ENCODE data around the gene DCBLD1. TPM values are rescaled to one million over a fixed set of nuclear protein-coding genes. Genes with fewer than 3 reads are reported as not detected.

DCBLD1 gene
- total and polyA plus RNA-seq, 2 of the 13 experiments (the other 11 are each of a cell fraction or from before 2014, with no cell fraction given), result 23.2 to 41.5 TPM

- TF ChIP-seq, protein P1, sequence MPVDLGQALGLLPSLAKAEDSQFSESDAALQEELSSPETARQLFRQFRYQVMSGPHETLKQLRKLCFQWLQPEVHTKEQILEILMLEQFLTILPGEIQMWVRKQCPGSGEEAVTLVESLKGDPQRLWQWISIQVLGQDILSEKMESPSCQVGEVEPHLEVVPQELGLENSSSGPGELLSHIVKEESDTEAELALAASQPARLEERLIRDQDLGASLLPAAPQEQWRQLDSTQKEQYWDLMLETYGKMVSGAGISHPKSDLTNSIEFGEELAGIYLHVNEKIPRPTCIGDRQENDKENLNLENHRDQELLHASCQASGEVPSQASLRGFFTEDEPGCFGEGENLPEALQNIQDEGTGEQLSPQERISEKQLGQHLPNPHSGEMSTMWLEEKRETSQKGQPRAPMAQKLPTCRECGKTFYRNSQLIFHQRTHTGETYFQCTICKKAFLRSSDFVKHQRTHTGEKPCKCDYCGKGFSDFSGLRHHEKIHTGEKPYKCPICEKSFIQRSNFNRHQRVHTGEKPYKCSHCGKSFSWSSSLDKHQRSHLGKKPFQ (CRISPR knock-in tag; IDR thresholded peaks at IDR 0.05; ENCODE audit: insufficient replicate concordance), result no peak
- TF ChIP-seq ZNF513 (CRISPR knock-in tag; conservative IDR thresholded peaks at IDR 0.05), result no peak
- no peak for TF ChIP-seq ZNF354B (CRISPR knock-in tag; IDR thresholded peaks at IDR 0.05)
These were observed 1.1 kb upstream of the DCBLD1 start (continued) for GRCh38 chr6:117481278-117481925.

DNA sequence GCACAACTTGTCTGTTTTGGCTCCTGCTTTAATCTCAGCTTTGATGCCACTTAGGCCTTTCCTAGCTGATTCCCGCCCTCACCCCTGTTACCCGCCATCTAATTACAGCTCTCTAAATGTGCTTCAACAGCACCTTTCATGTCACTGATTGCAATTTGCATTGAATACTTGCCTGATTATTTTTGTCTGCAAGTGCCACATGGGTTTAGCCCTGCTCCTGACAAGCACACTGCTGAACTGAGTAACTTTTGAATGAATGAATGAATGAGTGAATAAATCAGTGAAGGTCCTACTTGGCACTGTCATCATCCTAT lies 591 bp upstream of the DCBLD1 start:
- H3K9ac ChIP-seq (ENCODE audit: insufficient read depth, low read depth, low read length), result peak overlapping the region; percentile 88
- peak overlapping the region; percentile 55 for H2AFZ ChIP-seq (ENCODE audit: low read length)
- H3K79me2 ChIP-seq (ENCODE audit: insufficient read depth, low read length), result peaks cover 36% of the 10 kb centered on the region
- no peaks in the 10 kb centered on the region for H4K20me1 ChIP-seq (ENCODE audit: insufficient read depth, low read length)
- peak overlapping the region; percentile 91 for H3K27ac ChIP-seq (ENCODE audit: extremely low read length, insufficient read depth, low read length)
- intact Hi-C loops (cut with micrococcal nuclease; ENCODE audit: unreplicated experiment) (loop anchor here (1.0 to 10.0 kb wide), 4 partner anchors 25 to 1227 kb away; partner anchors contain the start of genes GOPC and TSPYL4), in situ Hi-C loops (cut with HindIII; ENCODE audit: extremely low pct_ligation_motif_present, low pct_unique_long_range_greater_than_20kb) (loop anchor here (5.0 kb wide), 1 partner anchor 65 kb away; no protein-coding TSS in a partner anchor)
- H3K4me1 ChIP-seq (ENCODE audit: insufficient read depth, low read length), result peaks cover 81% of the 10 kb centered on the region
- POLR2A ChIA-PET, result interaction anchor here (0.7 to 6.4 kb wide), 4 partner anchors 63 to 120 kb away, joined by 3 to 64 read pairs (median 7); partner anchors contain the start of gene GOPC
- TSS peak; percentile 80 for BruUV-seq (replicated peaks)
- 4% methylated on average over 2 of the region's 2 CpGs for WGBS (ENCODE audit: low lambda C conversion rate)
- H3K36me3 ChIP-seq (replicated peaks in 1 of 2; ENCODE audit: control insufficient read depth in 1 of 2, insufficient read depth in 2 of 2, low read length in 2 of 2), result peaks cover 2 to 6% of the 10 kb centered on the region in 2 experiments; a peak in 2 of 5 replicates
- H3K4me2 ChIP-seq (ENCODE audit: low read depth, low read length), result peak overlapping the region; percentile 99
- no peaks in the 10 kb centered on the region for H3K9me3 ChIP-seq (ENCODE audit: low read length)
- FAIRE-seq (no peak), DNase-seq (ENCODE audit: low spot score) (no peak), ATAC-seq (no peak)
- CTCF ChIA-PET (ENCODE audit: low intra/inter-chr PET ratio, low total read pairs), result interaction anchor here (1.4 kb wide), 1 partner anchor 74 kb away, joined by 6 read pairs; no protein-coding TSS in a partner anchor
- H3K4me3 ChIP-seq (replicated peaks in 1 of 3; ENCODE audit: insufficient read depth in 1 of 3, low read depth in 2 of 3, low read length in 3 of 3), result peak overlapping the region; percentile 86 to 92 (median 91)
- H3K27me3 ChIP-seq (ENCODE audit: control insufficient read depth in 1 of 2, insufficient read depth in 2 of 2, low read length in 2 of 2), result no peaks in the 10 kb centered on the region; a peak in 1 of 5 replicates
- TF ChIP-seq ZNF207 (IDR thresholded peaks at IDR 0.05; ENCODE audit: borderline replicate concordance) (no peak), ZNF275 (CRISPR knock-in tag; IDR thresholded peaks at IDR 0.05; ENCODE audit: borderline replicate concordance) (no peak), SNAPC2 (CRISPR knock-in tag; IDR thresholded peaks at IDR 0.05) (no peak), JUN (CRISPR knock-in tag; IDR thresholded peaks at IDR 0.05) (no peak), CHD4 (IDR thresholded peaks at IDR 0.05; ENCODE audit: borderline replicate concordance, low read length) (no peak; the same call in 1 of the 2 replicates), RORA (CRISPR knock-in tag; IDR thresholded peaks at IDR 0.05) (no peak), FOXM1 (CRISPR knock-in tag; IDR thresholded peaks at IDR 0.05) (no peak), PHF5A (CRISPR knock-in tag; IDR thresholded peaks at IDR 0.05; ENCODE audit: low read depth, unreplicated experiment) (no peak), PBX2 (CRISPR knock-in tag; IDR thresholded peaks at IDR 0.05) (no peak), MIER3 (CRISPR knock-in tag; IDR thresholded peaks at IDR 0.05; ENCODE audit: borderline replicate concordance) (no peak)
- TF ChIP-seq, protein P2, sequence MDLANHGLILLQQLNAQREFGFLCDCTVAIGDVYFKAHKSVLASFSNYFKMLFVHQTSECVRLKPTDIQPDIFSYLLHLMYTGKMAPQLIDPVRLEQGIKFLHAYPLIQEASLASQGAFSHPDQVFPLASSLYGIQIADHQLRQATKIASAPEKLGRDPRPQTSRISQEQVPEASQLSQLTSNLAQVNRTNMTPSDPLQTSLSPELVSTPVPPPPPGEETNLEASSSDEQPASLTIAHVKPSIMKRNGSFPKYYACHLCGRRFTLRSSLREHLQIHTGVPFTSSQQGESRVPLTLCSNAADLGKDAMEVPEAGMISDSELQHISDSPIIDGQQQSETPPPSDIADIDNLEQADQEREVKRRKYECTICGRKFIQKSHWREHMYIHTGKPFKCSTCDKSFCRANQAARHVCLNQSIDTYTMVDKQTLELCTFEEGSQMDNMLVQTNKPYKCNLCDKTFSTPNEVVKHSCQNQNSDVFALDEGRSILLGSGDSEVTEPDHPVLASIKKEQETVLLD (CRISPR knock-in tag; IDR thresholded peaks at IDR 0.05; ENCODE audit: low read depth), result no peak
- TF ChIP-seq, protein P3, sequence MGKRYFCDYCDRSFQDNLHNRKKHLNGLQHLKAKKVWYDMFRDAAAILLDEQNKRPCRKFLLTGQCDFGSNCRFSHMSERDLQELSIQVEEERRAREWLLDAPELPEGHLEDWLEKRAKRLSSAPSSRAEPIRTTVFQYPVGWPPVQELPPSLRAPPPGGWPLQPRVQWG (CRISPR knock-in tag; IDR thresholded peaks at IDR 0.05; ENCODE audit: borderline replicate concordance, low read depth), result no peak
